HCT116 (cell line): Measurements from ENCODE around the gene SELENOK. TPM values are rescaled to one million over a fixed set of nuclear protein-coding genes. Genes with fewer than 3 reads are reported as not detected.

Experiments used
- ATAC-seq: fragments of 200-7000 bp; cut with Tn5 transposase; 2 replicates; pipeline ENCODE4 v1.9.1; 2020; ENCODE audit warnings: mild to moderate bottlenecking, moderate library complexity
- BruUV-seq: library from RNA; stranded (reverse); fragments of 400-500 nt; replicated peaks from 2 replicates; lab custom pipeline; 2021; lab: Mats Ljungman, UMichigan
- CTCF ChIA-PET: fragments of 300-600 bp; sonication (Branson Sonifier 250); formaldehyde crosslinking; loops from one replicate; lab custom pipeline; 2021; ENCODE audit warnings: antibody characterized with exemption; lab: Charles Lee
- POLR2A ChIA-PET: fragments of 300-600, 350-600 bp; sonication (Branson Sonifier 250); formaldehyde crosslinking; loops from one replicate; lab custom pipeline; 2021; ENCODE audit warnings: antibody characterized with exemption; lab: Charles Lee
- RAD21 ChIA-PET, 2 experiments: fragments of 300-600 bp; sonication (Branson Sonifier 250); formaldehyde crosslinking; loops; one replicate each; lab custom pipeline; 2023; ENCODE audit warnings: low total read pairs in 2 of 2; ENCODE audit not compliant: uncharacterized antibody in 2 of 2, unreplicated experiment in 2 of 2, low non-redundant PET in 1 of 2; lab: Charles Lee
- DNase-seq: peaks from one replicate; pipeline ENCODE4 v3.0.0-alpha.2; 2010; ENCODE audit warnings: low read depth, low spot score
- H2AFZ ChIP-seq: fragments of 200-600 bp; shearing (Covaris generic), sonication (generic); 2 replicates; pipeline ENCODE4 v1.6.1; 2017; ENCODE audit warnings: low read depth, mixed run types, mixed read lengths, antibody characterized with exemption, low read length; ENCODE audit not compliant: poor library complexity, severe bottlenecking
- H3K27ac ChIP-seq: 2 replicates; pipeline ENCODE4 v1.5.1; 2012; ENCODE audit warnings: low read depth, low read length
- H3K27me3 ChIP-seq: fragments of 200-600 bp; sonication (generic); 2 replicates; pipeline ENCODE4 v1.6.1; 2016; ENCODE audit warnings: mixed run types, low read length, mixed read lengths; ENCODE audit not compliant: insufficient read depth
- H3K36me3 ChIP-seq, 2 experiments: fragments of 200-500 bp in 1 of 2; fragments of 200-600 bp in 1 of 2; sonication (Bioruptor generic) in 1 of 2; sonication (generic) in 1 of 2; 2 replicates each; pipeline versions ENCODE4 v1.5.1 to v1.6.1; 2014 to 2016; ENCODE audit warnings: low read length in 2 of 2, inconsistent platforms in 1 of 2, mixed read lengths in 1 of 2, mixed run types in 1 of 2; ENCODE audit not compliant: insufficient read depth in 2 of 2, control insufficient read depth in 1 of 2
- H3K4me1 ChIP-seq, 2 experiments: fragments of 200-600 bp in 1 of 2; sonication (generic) in 1 of 2; 2 replicates each; pipeline versions ENCODE4 v1.5.1 to v1.6.1; 2012 to 2017; ENCODE audit warnings: low read length in 2 of 2, inconsistent platforms in 1 of 2, mild to moderate bottlenecking in 1 of 2, mixed read lengths in 1 of 2, mixed run types in 1 of 2, moderate library complexity in 1 of 2; ENCODE audit not compliant: insufficient read depth in 2 of 2, control insufficient read depth in 1 of 2
- H3K4me2 ChIP-seq: fragments of 200-600 bp; sonication (generic); 2 replicates; pipeline ENCODE4 v1.6.1; 2017; ENCODE audit warnings: mixed run types, low read length, mixed read lengths
- H3K4me3 ChIP-seq, 2 experiments: fragments of 200-600 bp in 1 of 2; sonication (generic) in 1 of 2; replicated peaks in 1 of 2; 2 replicates each; pipeline ENCODE4 v1.5.1; 2011 to 2016; ENCODE audit warnings: low read length in 2 of 2, control low read depth in 1 of 2, low read depth in 1 of 2, mild to moderate bottlenecking in 1 of 2, mixed read lengths in 1 of 2, mixed run types in 1 of 2
- H3K79me2 ChIP-seq: fragments of 200-600 bp; sonication (generic); 2 replicates; pipeline ENCODE4 v1.6.1; 2017; ENCODE audit warnings: mild to moderate bottlenecking, mixed run types, low read length, moderate library complexity, mixed read lengths; ENCODE audit not compliant: insufficient read depth
- H3K9ac ChIP-seq: fragments of 200-600 bp; sonication (generic); 2 replicates; pipeline ENCODE4 v1.6.1; 2016; ENCODE audit warnings: low read length, mixed read lengths
- H3K9me2 ChIP-seq: fragments of 200-600 bp; sonication (generic), shearing (Covaris generic); 2 replicates; pipeline ENCODE4 v1.6.1; 2017; ENCODE audit warnings: mixed run types, mild to moderate bottlenecking, moderate library complexity; ENCODE audit not compliant: insufficient read depth
- H3K9me3 ChIP-seq, 2 experiments: fragments of 200-500 bp in 1 of 2; fragments of 200-600 bp in 1 of 2; sonication (Bioruptor generic) in 1 of 2; sonication (generic) in 1 of 2; 2 replicates each; pipeline ENCODE4 v1.6.1; 2014 to 2017; ENCODE audit warnings: low read length in 2 of 2, mixed read lengths in 2 of 2, inconsistent platforms in 1 of 2, low read depth in 1 of 2, mild to moderate bottlenecking in 1 of 2, mixed run types in 1 of 2, moderate library complexity in 1 of 2; ENCODE audit not compliant: control insufficient read depth in 1 of 2, insufficient read depth in 1 of 2
- H4K20me1 ChIP-seq: fragments of 200-600 bp; sonication (generic), shearing (Covaris generic); 2 replicates; pipeline ENCODE4 v1.6.1; 2017; ENCODE audit warnings: mixed run types, mild to moderate bottlenecking, moderate library complexity; ENCODE audit not compliant: insufficient read depth
- CEBPB ChIP-seq: IDR thresholded peaks from 2 replicates; pipeline ENCODE4 v1.6.1; 2012; ENCODE audit warnings: low read depth
- EGR1 ChIP-seq: IDR thresholded peaks from 2 replicates; pipeline ENCODE4 v1.6.1; 2012; ENCODE audit warnings: low read depth
- FOSL1 ChIP-seq: IDR thresholded peaks from 2 replicates; pipeline ENCODE4 v1.6.1; 2012; ENCODE audit warnings: low read depth
- JUND ChIP-seq: IDR thresholded peaks from 2 replicates; pipeline ENCODE4 v1.6.1; 2012
- POLR2A ChIP-seq: IDR thresholded peaks from 2 replicates; pipeline ENCODE4 v1.7.0; 2011; ENCODE audit warnings: borderline replicate concordance; ENCODE audit not compliant: insufficient read depth, insufficient read length; ENCODE audit errors: extremely low read depth
- RAD21 ChIP-seq: IDR thresholded peaks from 2 replicates; pipeline ENCODE4 v1.6.1; 2012; ENCODE audit warnings: low read depth, mild to moderate bottlenecking
- TCF7L2 ChIP-seq: IDR thresholded peaks from 2 replicates; pipeline ENCODE4 v1.7.0; 2011; ENCODE audit warnings: borderline replicate concordance, inconsistent platforms; ENCODE audit not compliant: insufficient read depth, insufficient read length; ENCODE audit errors: extremely low read depth
- intact Hi-C: fragments of 100-400 bp; cut with micrococcal nuclease; formaldehyde crosslinking; loops from 2 replicates; pipeline ENCODE4 v1.10.0; 2022
- total RNA-seq: library from RNA; stranded (reverse); gene quantifications from one replicate; pipeline ENCODE4 v1.2.1, GENCODE V29; 2021; ENCODE audit not compliant: unreplicated experiment
- TF ChIP-seq, protein P1 (sequence below): IDR thresholded peaks from 2 replicates; pipeline ENCODE4 v1.6.1; 2012
- TF ChIP-seq, protein P2 (sequence below): IDR thresholded peaks from 2 replicates; pipeline ENCODE4 v1.6.1; 2011; ENCODE audit warnings: mild to moderate bottlenecking, low read length, moderate library complexity; ENCODE audit not compliant: insufficient replicate concordance; ENCODE audit errors: extremely low read depth
- TF ChIP-seq, protein P3 (sequence below), 3 experiments: fragments of 200-600 bp in 1 of 3; sonication (generic) in 1 of 3; IDR thresholded peaks in 2 of 3; conservative IDR thresholded peaks in 1 of 3; 2 replicates each; pipeline ENCODE4 v1.5.1; 2012 to 2017; ENCODE audit warnings: low read depth in 2 of 3, low read length in 2 of 3, antibody characterized with exemption in 1 of 3, borderline replicate concordance in 1 of 3, control low read depth in 1 of 3, mild to moderate bottlenecking in 1 of 3, mixed read lengths in 1 of 3, mixed run types in 1 of 3, moderate library complexity in 1 of 3; ENCODE audit not compliant: insufficient read depth in 1 of 3

The SELENOK gene
- total RNA-seq, 1 experiment from 2014 or later = 35.1 TPM

DNA sequence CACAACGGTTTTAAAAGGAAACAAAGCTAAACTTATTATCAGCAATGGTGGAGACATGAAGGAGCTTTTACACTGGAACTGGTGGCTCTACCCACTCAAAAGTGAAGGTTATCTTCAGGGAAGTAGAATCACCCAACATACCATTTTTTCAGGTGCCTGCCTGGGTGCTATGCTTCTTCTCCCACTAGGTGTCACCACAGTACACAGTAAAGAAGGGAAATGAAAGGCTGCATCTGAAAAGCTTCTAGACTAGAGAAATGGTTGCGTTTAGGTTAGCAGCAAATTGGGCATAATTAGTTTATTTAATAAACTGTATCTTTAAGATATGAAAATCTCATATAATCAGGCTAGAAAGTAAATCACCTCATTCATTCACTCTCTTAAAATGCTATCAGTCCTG is 47.0 kb upstream of the SELENOK start:
- Histone ChIP-seq H3K9me2 (no peaks in the 10 kb centered on the region), H4K20me1 (no peaks in the 10 kb centered on the region), H3K79me2 (no peaks in the 10 kb centered on the region), H3K4me3 (no peak overlapping the region), H2AFZ (no peak overlapping the region), H3K36me3 (no peaks in the 10 kb centered on the region), H3K9me3 (no peaks in the 10 kb centered on the region), H3K4me2 (no peak overlapping the region), H3K9ac (no peak overlapping the region)
- RAD21 ChIA-PET = interaction anchor here (0.6 to 1.4 kb wide), 3 partner anchors 18 to 1578 kb away, joined by 3 to 6 read pairs (median 4); no protein-coding TSS in a partner anchor
- CTCF ChIA-PET = interaction anchor here (0.9 to 2.3 kb wide), 9 partner anchors 10 to 1243 kb away, joined by 3 to 31 read pairs (median 3); no protein-coding TSS in a partner anchor
- BruUV-seq = no TSS peak
- POLR2A ChIA-PET = no interaction called here
- intact Hi-C loops = loop anchor here (2.0 to 10.0 kb wide), 3 partner anchors 436 to 1246 kb away; no protein-coding TSS in a partner anchor
- TF ChIP-seq CEBPB (no peak), TCF7L2 (no peak), JUND (no peak), POLR2A (no peak), EGR1 (no peak), FOSL1 (no peak), RAD21 (peak; percentile 83)
- TF ChIP-seq, protein P1, sequence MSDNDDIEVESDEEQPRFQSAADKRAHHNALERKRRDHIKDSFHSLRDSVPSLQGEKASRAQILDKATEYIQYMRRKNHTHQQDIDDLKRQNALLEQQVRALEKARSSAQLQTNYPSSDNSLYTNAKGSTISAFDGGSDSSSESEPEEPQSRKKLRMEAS = no peak
- TF ChIP-seq, protein P2, sequence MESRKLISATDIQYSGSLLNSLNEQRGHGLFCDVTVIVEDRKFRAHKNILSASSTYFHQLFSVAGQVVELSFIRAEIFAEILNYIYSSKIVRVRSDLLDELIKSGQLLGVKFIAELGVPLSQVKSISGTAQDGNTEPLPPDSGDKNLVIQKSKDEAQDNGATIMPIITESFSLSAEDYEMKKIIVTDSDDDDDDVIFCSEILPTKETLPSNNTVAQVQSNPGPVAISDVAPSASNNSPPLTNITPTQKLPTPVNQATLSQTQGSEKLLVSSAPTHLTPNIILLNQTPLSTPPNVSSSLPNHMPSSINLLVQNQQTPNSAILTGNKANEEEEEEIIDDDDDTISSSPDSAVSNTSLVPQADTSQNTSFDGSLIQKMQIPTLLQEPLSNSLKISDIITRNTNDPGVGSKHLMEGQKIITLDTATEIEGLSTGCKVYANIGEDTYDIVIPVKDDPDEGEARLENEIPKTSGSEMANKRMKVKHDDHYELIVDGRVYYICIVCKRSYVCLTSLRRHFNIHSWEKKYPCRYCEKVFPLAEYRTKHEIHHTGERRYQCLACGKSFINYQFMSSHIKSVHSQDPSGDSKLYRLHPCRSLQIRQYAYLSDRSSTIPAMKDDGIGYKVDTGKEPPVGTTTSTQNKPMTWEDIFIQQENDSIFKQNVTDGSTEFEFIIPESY = no peak
- TF ChIP-seq, protein P3, sequence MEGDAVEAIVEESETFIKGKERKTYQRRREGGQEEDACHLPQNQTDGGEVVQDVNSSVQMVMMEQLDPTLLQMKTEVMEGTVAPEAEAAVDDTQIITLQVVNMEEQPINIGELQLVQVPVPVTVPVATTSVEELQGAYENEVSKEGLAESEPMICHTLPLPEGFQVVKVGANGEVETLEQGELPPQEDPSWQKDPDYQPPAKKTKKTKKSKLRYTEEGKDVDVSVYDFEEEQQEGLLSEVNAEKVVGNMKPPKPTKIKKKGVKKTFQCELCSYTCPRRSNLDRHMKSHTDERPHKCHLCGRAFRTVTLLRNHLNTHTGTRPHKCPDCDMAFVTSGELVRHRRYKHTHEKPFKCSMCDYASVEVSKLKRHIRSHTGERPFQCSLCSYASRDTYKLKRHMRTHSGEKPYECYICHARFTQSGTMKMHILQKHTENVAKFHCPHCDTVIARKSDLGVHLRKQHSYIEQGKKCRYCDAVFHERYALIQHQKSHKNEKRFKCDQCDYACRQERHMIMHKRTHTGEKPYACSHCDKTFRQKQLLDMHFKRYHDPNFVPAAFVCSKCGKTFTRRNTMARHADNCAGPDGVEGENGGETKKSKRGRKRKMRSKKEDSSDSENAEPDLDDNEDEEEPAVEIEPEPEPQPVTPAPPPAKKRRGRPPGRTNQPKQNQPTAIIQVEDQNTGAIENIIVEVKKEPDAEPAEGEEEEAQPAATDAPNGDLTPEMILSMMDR (IDR thresholded peaks at IDR 0.05 in 2 of 3, conservative IDR thresholded peaks at IDR 0.05 in 1 of 3; ENCODE audit: borderline replicate concordance in 1 of 3, insufficient read depth in 1 of 3, low read depth in 2 of 3, low read length in 2 of 3) = peak; percentile 50 to 83 (median 82); a peak in 5 of 6 replicates
- TF ChIP-seq, all 23 proteins: peak for 2
- H3K27me3 ChIP-seq = 0 out of 2 replicates have a peak, but pooled peaks cover 3% of the 10 kb centered on the region
- no peak overlapping the region for H3K27ac ChIP-seq
- ATAC-seq (peak; percentile 80), DNase-seq (peak; percentile 23)
- no peaks in the 10 kb centered on the region for H3K4me1 ChIP-seq
